Measurements from ENCODE around the gene KDELR3.

KDELR3 gene

GRCh38 chr22:38504731-38505540, 37.0 kb downstream of the KDELR3 start:
- peak overlapping the region; percentile 79 for H3K4me3 ChIP-seq (ENCODE audit: low read depth, low read length)
- H3K36me3 ChIP-seq (ENCODE audit: control insufficient read depth in 2 of 2, insufficient read depth in 1 of 2, low read length in 2 of 2): peaks cover 33 to 52% of the 10 kb centered on the region in 2 experiments
- CTCF ChIA-PET: no interaction called here
- POLR2A ChIA-PET: no interaction called here
- H3K27ac ChIP-seq (ENCODE audit: extremely low read depth, low read depth, low read length): peak overlapping the region; percentile 100
- H3K4me1 ChIP-seq (ENCODE audit: control insufficient read depth, insufficient read depth, low read length): 0 out of 2 replicates have a peak, but pooled peaks cover 5% of the 10 kb centered on the region
- no peaks in the 10 kb centered on the region for H3K9me3 ChIP-seq (ENCODE audit: control insufficient read depth, insufficient read depth, low read depth, low read length)
- TF ChIP-seq SP2 (tag by site-specific recombination; IDR thresholded peaks at IDR 0.05): no peak
- no peak for TF ChIP-seq ZNF747 (tag by site-specific recombination; IDR thresholded peaks at IDR 0.05)
- TF ChIP-seq PATZ1 (tag by site-specific recombination; IDR thresholded peaks at IDR 0.05): peak; percentile 94
- TF ChIP-seq ZNF580 (tag by site-specific recombination; IDR thresholded peaks at IDR 0.05): 0 out of 2 replicates have a peak, but pooled peaks have one; percentile 42
- peak; percentile 59; the same call in 1 of the 2 replicates for TF ChIP-seq GLIS2 (tag by site-specific recombination; IDR thresholded peaks at IDR 0.05)
- TF ChIP-seq ZBTB21 (tag by site-specific recombination; IDR thresholded peaks at IDR 0.05): peak; percentile 72
- TF ChIP-seq ZNF639 (tag by site-specific recombination; IDR thresholded peaks at IDR 0.05): peak; percentile 51; the same call in 1 of the 2 replicates
- TF ChIP-seq SP7 (tag by site-specific recombination; IDR thresholded peaks at IDR 0.05): peak; percentile 49
- no peak for TF ChIP-seq ZNF529 (tag by site-specific recombination; IDR thresholded peaks at IDR 0.05; ENCODE audit: insufficient replicate concordance)
- no peak for TF ChIP-seq ZNF416 (tag by site-specific recombination; IDR thresholded peaks at IDR 0.05)
- TF ChIP-seq ZNF521 (tag by site-specific recombination; IDR thresholded peaks at IDR 0.05): no peak
- no peak for TF ChIP-seq SALL2 (tag by site-specific recombination; IDR thresholded peaks at IDR 0.05; ENCODE audit: borderline replicate concordance)
- no peak for TF ChIP-seq ZNF837 (tag by site-specific recombination; IDR thresholded peaks at IDR 0.05)
- TF ChIP-seq ZNF843 (tag by site-specific recombination; IDR thresholded peaks at IDR 0.05): no peak
- TF ChIP-seq ZNF600 (tag by site-specific recombination; IDR thresholded peaks at IDR 0.05): peak; percentile 34; the same call in 1 of the 2 replicates
- TF ChIP-seq KLF1 (tag by site-specific recombination; IDR thresholded peaks at IDR 0.05): 0 out of 2 replicates have a peak, but pooled peaks have one; percentile 17
- TF ChIP-seq ZNF394 (tag by site-specific recombination; IDR thresholded peaks at IDR 0.05; ENCODE audit: borderline replicate concordance): peak; percentile 47; the same call in 1 of the 2 replicates
- TF ChIP-seq TSHZ1 (tag by site-specific recombination; IDR thresholded peaks at IDR 0.05; ENCODE audit: borderline replicate concordance): peak; percentile 29; the same call in 1 of the 2 replicates
- TF ChIP-seq PRDM10 (tag by site-specific recombination; IDR thresholded peaks at IDR 0.05): peak; percentile 67
- peak; percentile 86; the same call in 1 of the 2 replicates for TF ChIP-seq ZNF121 (tag by site-specific recombination; IDR thresholded peaks at IDR 0.05)
- TF ChIP-seq ZBTB11 (tag by site-specific recombination; conservative IDR thresholded peaks at IDR 0.05; ENCODE audit: low read depth): peak; percentile 40; the same call in 1 of the 2 replicates
- peak; percentile 60; the same call in 1 of the 2 replicates for TF ChIP-seq ZSCAN23 (tag by site-specific recombination; IDR thresholded peaks at IDR 0.05)

Data from HEK293 (cell line).